GM23338 (cell line): ENCODE measurements around the gene SRPK2. TPM values are rescaled to one million over a fixed set of nuclear protein-coding genes. Genes with fewer than 3 reads are reported as not detected.

Source experiments
- ATAC-seq: fragments of 200-7000 bp; cut with Tn5 transposase; 3 replicates; pipeline ENCODE4 v1.9.1; 2020
- DNase-seq: peaks from one replicate; pipeline ENCODE4 v3.0.0-alpha.2; 2015; ENCODE audit warnings: low spot score
- H2AFZ ChIP-seq: fragments of 200-600 bp; sonication (generic); 2 replicates; pipeline ENCODE4 v1.8.0; 2016; ENCODE audit warnings: antibody characterized with exemption, mild to moderate bottlenecking, moderate library complexity
- H3F3A ChIP-seq: fragments of 200-600 bp; sonication (generic); replicated peaks from 2 replicates; pipeline ENCODE4 v1.8.0; 2017; ENCODE audit warnings: antibody characterized with exemption, mixed run types, low read depth
- H3K27ac ChIP-seq: fragments of 200-600 bp; sonication (generic); 2 replicates; pipeline ENCODE4 v1.6.1; 2016; ENCODE audit warnings: low read depth
- H3K27me3 ChIP-seq: fragments of 200-600 bp; sonication (generic); 2 replicates; pipeline ENCODE4 v1.8.0; 2016; ENCODE audit warnings: mild to moderate bottlenecking, mixed run types, moderate library complexity; ENCODE audit not compliant: insufficient read depth
- H3K36me3 ChIP-seq: fragments of 200-600 bp; sonication (generic); 2 replicates; pipeline ENCODE4 v1.8.0; 2016; ENCODE audit warnings: mild to moderate bottlenecking; ENCODE audit not compliant: insufficient read depth
- H3K4me1 ChIP-seq: fragments of 200-600 bp; sonication (generic); 2 replicates; pipeline ENCODE4 v1.8.0; 2016; ENCODE audit warnings: mild to moderate bottlenecking, moderate library complexity; ENCODE audit not compliant: insufficient read depth
- H3K4me2 ChIP-seq: fragments of 200-600 bp; sonication (generic); 2 replicates; pipeline ENCODE4 v1.7.1; 2017; ENCODE audit warnings: mixed run types
- H3K4me3 ChIP-seq: fragments of 200-600 bp; sonication (generic); 2 replicates; pipeline ENCODE4 v1.6.1; 2016; ENCODE audit warnings: mixed run types
- H3K79me2 ChIP-seq: fragments of 200-600 bp; sonication (generic); replicated peaks from 2 replicates; pipeline ENCODE4 v1.8.0; 2017; ENCODE audit warnings: mild to moderate bottlenecking; ENCODE audit not compliant: insufficient read depth
- H3K9me2 ChIP-seq: fragments of 200-600 bp; sonication (generic); 2 replicates; pipeline ENCODE4 v1.8.0; 2017; ENCODE audit not compliant: insufficient read depth
- H4K20me1 ChIP-seq: fragments of 200-600 bp; sonication (generic); replicated peaks from 2 replicates; pipeline ENCODE4 v1.8.0; 2017; ENCODE audit warnings: mild to moderate bottlenecking; ENCODE audit not compliant: insufficient read depth
- H3K27ac Mint-ChIP-seq: 2 replicates; pipeline ENCODE4 v1.8.0; 2020; ENCODE audit warnings: inconsistent platforms, mild to moderate bottlenecking, moderate library complexity, mixed read lengths
- H3K27me3 Mint-ChIP-seq: 3 replicates; pipeline ENCODE4 v1.8.0; 2022; ENCODE audit warnings: low read depth, mild to moderate bottlenecking, moderate library complexity, mixed read lengths, inconsistent platforms; ENCODE audit not compliant: insufficient read depth, poor library complexity
- H3K36me3 Mint-ChIP-seq: 3 replicates; pipeline ENCODE4 v1.8.0; 2021; ENCODE audit warnings: low read depth, mild to moderate bottlenecking, inconsistent platforms, moderate library complexity, mixed read lengths
- H3K4me1 Mint-ChIP-seq: 3 replicates; pipeline ENCODE4 v1.8.0; 2020; ENCODE audit warnings: mild to moderate bottlenecking, inconsistent platforms, mixed read lengths
- H3K4me3 Mint-ChIP-seq: 3 replicates; pipeline ENCODE4 v1.8.0; 2021; ENCODE audit warnings: moderate library complexity, mild to moderate bottlenecking, inconsistent platforms, mixed read lengths
- H3K9me3 Mint-ChIP-seq: 3 replicates; pipeline ENCODE4 v1.8.0; 2020; ENCODE audit warnings: moderate library complexity, mild to moderate bottlenecking, inconsistent platforms, mixed read lengths
- CREB1 ChIP-seq: fragments of 250-450 bp; sonication (Bioruptor Pico); IDR thresholded peaks from 2 replicates; pipeline ENCODE4 v1.5.0; 2020; ENCODE audit warnings: low read depth, mild to moderate bottlenecking, moderate library complexity
- ETS1 ChIP-seq: IDR thresholded peaks from 2 replicates; pipeline ENCODE4 v1.6.1; 2016; ENCODE audit warnings: antibody characterized with exemption
- EZH2 ChIP-seq: fragments of 200-600 bp; sonication (generic); IDR thresholded peaks from one replicate; pipeline ENCODE4 v1.8.0; 2017; ENCODE audit warnings: antibody characterized with exemption, mild to moderate bottlenecking, low read depth; ENCODE audit not compliant: unreplicated experiment
- EZH2phosphoT487 ChIP-seq: fragments of 200-600 bp; sonication (generic); IDR thresholded peaks from one replicate; pipeline ENCODE4 v1.8.1; 2018; ENCODE audit warnings: antibody characterized with exemption; ENCODE audit not compliant: unreplicated experiment
- JUNB ChIP-seq: IDR thresholded peaks from one replicate; pipeline ENCODE4 v1.6.1; 2016; ENCODE audit warnings: antibody characterized with exemption; ENCODE audit not compliant: unreplicated experiment
- NANOG ChIP-seq: IDR thresholded peaks from 2 replicates; pipeline ENCODE4 v1.6.1; 2016; ENCODE audit warnings: antibody characterized with exemption, borderline replicate concordance
- POLR2AphosphoS5 ChIP-seq: IDR thresholded peaks from 2 replicates; pipeline ENCODE4 v1.6.1; 2016; ENCODE audit warnings: antibody characterized with exemption, low read depth
- STAT1 ChIP-seq: IDR thresholded peaks from one replicate; pipeline ENCODE4 v1.6.1; 2016; ENCODE audit warnings: antibody characterized with exemption; ENCODE audit not compliant: unreplicated experiment
- ZNF114 ChIP-seq: fragments of 250-450 bp; sonication (Bioruptor Pico); IDR thresholded peaks from 2 replicates; pipeline ENCODE4 v1.5.0; 2020; ENCODE audit warnings: mild to moderate bottlenecking, moderate library complexity
- ZNF462 ChIP-seq: fragments of 250-450 bp; sonication (Bioruptor Pico); IDR thresholded peaks from 2 replicates; pipeline ENCODE4 v1.5.0; 2020; ENCODE audit warnings: mild to moderate bottlenecking, moderate library complexity
- polyA plus RNA-seq: library from polyadenylated mRNA; unstranded; fragments of >200 nt; fragmentation: Nextera tagmentation; extraction: Ambion mirVana; gene quantifications from 2 replicates; pipeline ENCODE4 v1.2.1, GENCODE V29; 2016
- total RNA-seq: library from RNA; depleted of rRNA; stranded (reverse); fragments of >200 nt; shearing (Covaris generic); gene quantifications from 2 replicates; pipeline ENCODE4 v1.2.3, GENCODE V29; 2014

Gene SRPK2
- total and polyA plus RNA-seq, 2 experiments from 2014 or later, result 66.3 to 91.5 TPM

- no peak for TF ChIP-seq ZNF462 (CRISPR knock-in tag)
- no peak for TF ChIP-seq EZH2
- TF ChIP-seq NANOG, result no peak
- TF ChIP-seq ZNF114 (CRISPR knock-in tag), result no peak
- TF ChIP-seq JUNB, result no peak
- TF ChIP-seq EZH2phosphoT487, result no peak
These were observed 111.4 kb downstream of the SRPK2 start (continued) for GRCh38 chr7:105277341-105277740.

- Histone ChIP-seq H3K4me3 (no peak overlapping the region), H3K4me2 (no peak overlapping the region), H3K4me1 (peaks cover 17% of the 10 kb centered on the region; the same call in 1 of the 2 replicates), H3K27me3 (no peaks in the 10 kb centered on the region), H3F3A (no peaks in the 10 kb centered on the region), H2AFZ (no peak overlapping the region), H4K20me1 (no peaks in the 10 kb centered on the region; the same call in 1 of the 2 replicates), H3K9me2 (no peaks in the 10 kb centered on the region), H3K36me3 (no peaks in the 10 kb centered on the region), H3K27ac (no peak overlapping the region), H3K79me2 (peaks cover 78% of the 10 kb centered on the region)
- no peak overlapping the region for H3K4me3 Mint-ChIP-seq
- peaks cover 21% of the 10 kb centered on the region for H3K4me1 Mint-ChIP-seq
- no peaks in the 10 kb centered on the region for H3K36me3 Mint-ChIP-seq
- DNase-seq, result peak; percentile 51
- no peak overlapping the region for H3K27ac Mint-ChIP-seq
- no peaks in the 10 kb centered on the region for H3K9me3 Mint-ChIP-seq
- TF ChIP-seq POLR2AphosphoS5 (no peak), ETS1 (no peak), CREB1 (no peak), STAT1 (no peak)
- ATAC-seq, result peak; percentile 95
- H3K27me3 Mint-ChIP-seq, result peaks cover 6% of the 10 kb centered on the region
These were observed 118.6 kb downstream of the SRPK2 start for GRCh38 chr7:105270117-105270516.
